ENCODE data around the gene EIF3I.

The EIF3I gene

DNA sequence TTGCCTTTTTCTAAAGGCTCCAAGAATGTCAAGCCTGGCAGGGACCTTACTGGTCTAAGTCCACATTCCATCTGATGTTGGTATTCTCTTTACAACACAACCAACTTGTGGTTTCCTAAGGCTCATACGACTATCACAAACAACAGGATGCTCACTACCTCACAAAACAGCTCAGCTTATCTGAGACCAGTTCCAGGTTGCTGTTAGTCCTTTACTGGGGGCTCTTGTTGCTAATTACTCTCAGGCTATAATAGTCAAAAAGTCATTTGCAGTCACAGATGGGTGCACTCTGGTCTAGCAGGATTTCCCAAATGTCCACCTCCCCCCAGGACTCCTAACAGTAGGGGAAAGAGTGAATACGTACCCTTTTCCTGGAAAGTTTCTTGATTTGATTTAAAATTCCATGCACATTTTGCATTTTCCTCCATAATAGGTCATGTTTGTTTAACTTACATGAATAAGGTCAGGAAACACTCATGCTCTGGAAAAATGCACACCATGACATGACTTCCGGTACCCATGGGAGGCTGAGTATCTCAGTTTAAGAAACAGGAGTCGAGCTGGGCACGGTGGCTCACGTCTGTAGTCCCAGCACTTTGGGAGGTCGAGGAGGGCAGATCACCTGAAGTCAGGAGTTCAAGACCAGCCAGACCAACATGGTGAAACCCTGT is 44.8 kb downstream of the EIF3I start:
- no peak for DNase-seq (ENCODE audit: low read depth, low spot score)

DNA sequence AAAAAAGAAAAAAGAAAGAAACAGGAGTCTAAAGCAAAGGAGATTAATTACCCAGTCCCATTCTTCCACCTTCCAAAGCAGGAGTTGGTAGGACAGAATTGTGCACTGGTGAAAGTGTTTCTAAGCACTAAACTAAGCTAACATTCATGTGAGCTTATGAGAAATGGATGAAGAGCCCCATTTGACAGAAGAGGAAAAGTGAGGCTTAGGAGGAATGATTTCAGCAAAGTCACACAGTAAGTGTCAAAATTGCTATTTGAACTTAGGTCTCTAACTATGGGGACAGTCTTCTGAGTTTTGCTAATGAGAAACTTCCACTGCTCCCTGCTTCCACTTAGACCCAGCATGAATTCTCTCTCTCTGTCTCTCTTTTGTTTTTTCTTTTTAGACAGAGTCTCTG is 47.5 kb downstream of the EIF3I start:
- no peak for DNase-seq (ENCODE audit: low read depth, low spot score)

- DNase-seq (ENCODE audit: low read depth, low spot score): no peak
Observed at GRCh38 chr1:32272557-32273390, 50.6 kb downstream of the EIF3I start.

DNA sequence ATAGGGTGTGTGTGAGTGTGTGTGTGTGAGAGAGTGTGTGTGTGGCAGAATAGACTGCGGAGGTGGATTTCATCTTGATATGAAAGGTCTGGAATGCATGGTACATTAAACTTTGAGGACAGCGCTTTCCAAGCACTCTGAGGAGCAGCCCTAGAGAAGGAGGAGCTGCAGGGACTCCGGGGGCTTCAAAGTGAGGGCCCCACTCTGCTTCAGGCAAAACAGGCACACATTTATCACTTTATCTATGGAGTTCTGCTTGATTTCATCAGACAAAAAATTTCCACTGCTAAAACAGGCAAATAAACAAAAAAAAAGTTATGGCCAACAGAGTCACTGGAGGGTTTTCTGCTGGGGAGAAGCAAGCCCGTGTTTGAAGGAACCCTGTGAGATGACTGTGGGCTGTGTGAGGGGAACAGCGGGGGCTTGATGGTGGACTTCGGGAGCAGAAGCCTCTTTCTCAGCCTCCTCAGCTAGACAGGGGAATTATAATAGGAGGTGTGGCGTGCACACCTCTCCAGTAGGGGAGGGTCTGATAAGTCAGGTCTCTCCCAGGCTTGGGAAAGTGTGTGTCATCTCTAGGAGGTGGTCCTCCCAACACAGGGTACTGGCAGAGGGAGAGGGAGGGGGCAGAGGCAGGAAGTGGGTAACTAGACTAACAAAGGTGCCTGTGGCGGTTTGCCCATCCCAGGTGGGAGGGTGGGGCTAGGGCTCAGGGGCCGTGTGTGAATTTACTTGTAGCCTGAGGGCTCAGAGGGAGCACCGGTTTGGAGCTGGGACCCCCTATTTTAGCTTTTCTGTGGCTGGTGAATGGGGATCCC is 51.4 kb downstream of the EIF3I start:
- DNase-seq (ENCODE audit: low read depth, low spot score): peak; percentile 58

DNA sequence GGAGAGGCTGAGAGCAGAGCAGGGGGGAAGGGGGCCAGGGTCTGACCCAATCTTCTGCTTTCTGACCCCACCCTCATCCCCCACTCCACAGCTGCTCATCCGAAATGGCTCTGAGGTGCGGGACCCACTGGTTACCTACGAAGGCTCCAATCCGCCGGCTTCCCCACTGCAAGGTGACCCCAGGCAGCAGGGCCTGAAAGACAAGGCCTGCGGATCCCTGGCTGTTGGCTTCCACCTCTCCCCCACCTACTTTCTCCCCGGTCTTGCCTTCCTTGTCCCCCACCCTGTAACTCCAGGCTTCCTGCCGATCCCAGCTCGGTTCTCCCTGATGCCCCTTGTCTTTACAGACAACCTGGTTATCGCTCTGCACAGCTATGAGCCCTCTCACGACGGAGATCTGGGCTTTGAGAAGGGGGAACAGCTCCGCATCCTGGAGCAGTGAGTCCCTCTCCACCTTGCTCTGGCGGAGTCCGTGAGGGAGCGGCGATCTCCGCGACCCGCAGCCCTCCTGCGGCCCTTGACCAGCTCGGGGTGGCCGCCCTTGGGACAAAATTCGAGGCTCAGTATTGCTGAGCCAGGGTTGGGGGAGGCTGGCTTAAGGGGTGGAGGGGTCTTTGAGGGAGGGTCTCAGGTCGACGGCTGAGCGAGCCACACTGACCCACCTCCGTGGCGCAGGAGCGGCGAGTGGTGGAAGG is 52.6 kb downstream of the EIF3I start:
- no peak for DNase-seq (ENCODE audit: low read depth, low spot score)

GRCh38 chr1:32275424-32275823 is 53.2 kb downstream of the EIF3I start:
- DNase-seq (ENCODE audit: low read depth, low spot score): no peak

DNA sequence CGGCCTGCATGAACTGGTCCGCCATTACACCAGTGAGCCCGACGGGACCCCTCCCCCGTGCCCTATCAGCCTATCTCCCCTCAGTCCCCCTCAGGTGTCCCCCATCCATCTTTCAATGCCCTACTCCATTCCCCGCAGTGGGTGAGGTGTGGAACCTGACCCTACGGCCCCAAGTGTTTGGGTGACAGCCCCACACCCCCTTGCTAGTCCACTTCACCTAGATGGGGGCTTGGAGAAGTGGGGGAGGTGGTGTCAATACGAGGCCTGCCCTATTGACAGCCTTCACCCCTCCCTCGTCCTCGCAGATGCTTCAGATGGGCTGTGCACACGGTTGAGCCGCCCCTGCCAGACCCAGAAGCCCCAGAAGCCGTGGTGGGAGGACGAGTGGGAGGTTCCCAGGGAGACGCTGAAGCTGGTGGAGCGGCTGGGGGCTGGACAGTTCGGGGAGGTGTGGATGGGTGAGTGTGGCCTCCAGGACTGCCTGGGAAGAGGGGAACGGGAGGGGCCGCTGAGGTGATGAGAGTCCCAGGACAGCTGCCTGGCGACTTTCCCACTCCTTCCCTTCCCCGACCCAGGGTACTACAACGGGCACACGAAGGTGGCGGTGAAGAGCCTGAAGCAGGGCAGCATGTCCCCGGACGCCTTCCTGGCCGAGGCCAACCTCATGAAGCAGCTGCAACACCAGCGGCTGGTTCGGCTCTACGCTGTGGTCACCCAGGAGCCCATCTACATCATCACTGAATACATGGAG is 54.0 kb downstream of the EIF3I start:
- no peak for DNase-seq (ENCODE audit: low read depth, low spot score)

Data from activated CD4-positive, CD25-positive, alpha-beta regulatory T cell treated with anti-CD3 and anti-CD28 coated beads, Interleukin-2, amount 50 U/mL, for 16 hours (primary cell).